NCI-H2107 (cell line): Measurements from ENCODE around the gene EDC3.

Source experiments
- DNase-seq: peaks from one replicate; lab custom pipeline; 2025; lab: John Stamatoyannopoulos, UW

EDC3 gene

DNA sequence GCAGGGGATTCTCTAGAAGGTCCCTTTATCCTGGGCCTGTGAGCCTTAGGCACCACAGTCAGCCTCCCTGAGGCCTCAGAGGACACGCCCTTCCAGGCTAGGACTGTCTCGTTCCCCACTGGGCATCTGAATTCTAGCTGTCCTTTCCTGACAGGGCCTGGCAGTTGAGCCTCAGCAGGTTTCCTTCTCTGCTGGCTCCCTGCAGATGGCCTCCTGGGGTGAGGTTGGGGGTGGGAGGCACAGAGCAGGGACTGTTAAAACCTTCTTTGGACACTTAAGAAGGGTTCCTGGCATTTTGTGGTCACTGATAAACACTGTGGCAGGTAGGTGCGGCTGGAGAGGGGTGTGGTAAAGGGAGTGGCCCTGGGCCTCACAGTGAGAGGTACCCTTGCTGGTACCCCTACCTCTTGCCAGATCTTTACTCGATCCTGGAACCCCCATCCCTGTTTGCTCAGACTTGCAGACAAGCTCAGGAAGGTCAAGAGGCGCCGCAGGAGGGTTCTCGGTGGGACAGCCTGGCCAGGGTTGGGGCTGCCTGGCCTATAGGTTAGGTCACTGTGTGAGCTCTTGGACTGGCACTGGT lies 71.7 kb downstream of the EDC3 start:
- DNase-seq: no peak

DNA sequence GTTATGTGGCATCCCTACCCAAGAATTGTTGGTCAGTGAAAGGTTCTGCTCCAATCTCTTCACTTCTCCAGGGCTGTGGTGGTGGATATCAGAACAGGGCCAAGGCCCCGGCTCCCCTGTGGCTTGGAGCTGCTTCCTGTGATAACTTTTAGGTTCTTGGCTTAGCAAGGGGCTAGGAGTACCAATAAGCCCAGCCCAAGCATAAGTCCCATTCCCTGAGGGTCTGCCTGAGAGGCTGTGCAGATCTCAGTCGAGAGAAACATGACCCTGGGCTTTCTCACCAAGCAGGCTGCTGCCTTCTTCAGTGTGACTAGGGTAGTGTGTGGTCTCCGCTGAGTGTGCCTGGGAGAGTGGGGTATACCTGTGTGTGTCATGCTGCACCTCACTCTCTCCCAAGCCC lies 73.1 kb downstream of the EDC3 start:
- no peak for DNase-seq

DNA sequence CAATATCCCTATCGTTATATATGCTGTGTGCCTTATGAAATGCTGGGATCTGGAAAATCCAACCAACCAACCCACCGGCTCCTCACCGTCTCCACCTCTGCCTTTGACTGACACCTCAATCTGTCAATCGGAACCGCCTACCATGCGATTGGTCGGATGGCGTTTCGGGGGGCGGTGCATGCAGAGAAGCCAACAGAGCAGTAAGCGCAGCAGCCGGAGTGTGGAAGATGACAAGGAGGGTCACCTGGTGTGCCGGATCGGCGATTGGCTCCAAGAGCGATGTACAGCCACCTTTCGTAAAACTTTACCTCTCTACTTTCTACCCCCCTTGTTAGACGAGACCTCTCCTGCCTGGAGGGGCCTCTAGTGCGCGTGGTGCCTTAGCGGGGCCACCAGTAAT lies 73.9 kb downstream of the EDC3 start:
- no peak for DNase-seq

DNA sequence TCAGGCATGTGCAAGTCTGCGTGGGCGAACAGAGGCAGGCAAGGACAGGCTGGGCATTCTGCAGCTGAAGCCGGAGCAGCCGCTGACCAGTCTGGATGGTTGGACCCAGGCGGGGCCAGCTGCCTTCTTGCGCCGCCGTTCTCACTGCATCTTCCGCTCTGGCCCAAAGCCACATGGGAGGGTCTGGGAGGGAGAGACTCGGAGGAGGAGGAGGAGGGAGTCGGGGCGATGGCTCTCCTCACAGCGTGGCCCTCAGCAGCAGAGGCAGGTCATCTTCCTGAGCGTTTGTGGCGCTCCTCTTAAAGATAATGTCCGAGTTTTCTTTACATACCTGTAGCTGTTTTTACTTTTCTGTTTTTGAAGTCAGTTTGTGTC lies 74.3 kb downstream of the EDC3 start:
- DNase-seq: no peak

DNA sequence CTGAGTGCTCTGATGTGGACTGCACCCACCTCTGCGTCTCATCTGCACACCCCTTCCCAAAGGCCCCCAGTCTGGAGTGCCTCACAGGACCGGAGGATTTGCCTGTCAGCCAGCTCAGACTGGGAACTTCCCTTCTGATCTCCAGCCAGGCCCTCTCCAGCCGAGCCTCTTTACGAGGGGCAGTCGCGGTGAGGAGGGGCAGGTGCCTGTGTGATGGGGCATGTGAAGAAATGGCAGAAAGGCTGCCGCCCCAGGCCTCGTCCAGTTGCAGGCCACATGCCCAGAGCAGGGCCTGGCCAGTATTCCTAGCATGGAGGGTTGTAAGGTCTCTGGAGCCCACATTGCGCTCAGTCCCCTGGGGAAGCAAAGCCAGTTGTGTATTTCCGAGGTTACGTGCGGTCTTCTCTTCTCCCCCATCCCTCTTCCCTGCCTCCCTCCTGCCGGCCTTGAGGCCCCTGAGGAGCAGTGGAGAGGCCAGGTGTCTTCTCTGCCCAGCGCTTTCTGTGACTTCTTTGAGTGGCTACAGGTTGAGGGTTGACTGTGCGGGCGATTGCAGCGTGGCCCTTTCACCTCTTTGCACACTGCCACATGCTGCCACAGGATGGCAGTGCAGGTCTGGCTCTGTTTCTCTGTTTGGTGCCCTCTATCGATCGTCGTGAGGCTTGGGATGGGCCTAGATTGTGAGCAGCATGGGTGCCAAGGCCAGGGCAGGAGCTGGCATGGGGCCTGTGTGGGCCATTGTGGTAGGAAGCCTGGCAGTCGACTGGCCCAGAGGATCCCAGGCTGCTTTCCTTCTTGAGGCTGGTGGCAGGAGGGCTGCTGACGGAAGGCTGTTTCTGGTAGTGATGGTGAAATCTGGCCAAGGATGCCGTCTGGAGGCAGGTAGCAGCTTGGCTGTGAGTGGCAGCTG lies 74.9 kb downstream of the EDC3 start:
- DNase-seq: peak; percentile 26

DNA sequence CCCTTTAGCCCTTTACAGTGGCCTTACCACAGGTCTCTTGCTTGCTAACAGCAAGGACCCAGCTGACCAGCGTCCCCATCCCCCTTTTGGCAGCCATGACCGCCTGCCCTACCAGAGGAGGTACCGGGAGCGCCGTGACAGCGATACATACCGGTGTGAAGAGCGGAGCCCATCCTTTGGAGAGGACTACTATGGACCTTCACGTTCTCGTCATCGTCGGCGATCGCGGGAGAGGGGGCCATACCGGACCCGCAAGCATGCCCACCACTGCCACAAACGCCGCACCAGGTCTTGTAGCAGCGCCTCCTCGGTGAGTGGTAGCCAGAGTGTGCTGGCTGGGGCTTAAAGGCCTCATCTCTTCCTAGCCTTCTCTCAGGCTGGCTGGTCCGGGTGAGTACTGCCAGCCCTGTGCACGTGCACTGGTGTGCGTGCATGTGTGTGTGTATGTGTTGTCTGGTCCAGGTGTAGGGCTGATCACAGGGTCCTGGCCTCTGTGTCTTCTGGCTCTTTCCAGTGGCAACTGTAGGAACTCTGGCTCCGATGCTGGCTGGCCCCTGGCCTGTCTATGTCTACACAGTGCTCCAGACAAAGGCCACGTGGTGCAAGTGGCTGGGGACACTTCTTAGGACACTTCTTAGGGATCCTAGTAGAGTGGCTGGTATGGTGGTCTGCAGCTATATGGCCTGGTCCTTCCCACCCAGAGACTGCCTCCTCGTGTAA lies 75.7 kb downstream of the EDC3 start:
- DNase-seq: no peak

DNA sequence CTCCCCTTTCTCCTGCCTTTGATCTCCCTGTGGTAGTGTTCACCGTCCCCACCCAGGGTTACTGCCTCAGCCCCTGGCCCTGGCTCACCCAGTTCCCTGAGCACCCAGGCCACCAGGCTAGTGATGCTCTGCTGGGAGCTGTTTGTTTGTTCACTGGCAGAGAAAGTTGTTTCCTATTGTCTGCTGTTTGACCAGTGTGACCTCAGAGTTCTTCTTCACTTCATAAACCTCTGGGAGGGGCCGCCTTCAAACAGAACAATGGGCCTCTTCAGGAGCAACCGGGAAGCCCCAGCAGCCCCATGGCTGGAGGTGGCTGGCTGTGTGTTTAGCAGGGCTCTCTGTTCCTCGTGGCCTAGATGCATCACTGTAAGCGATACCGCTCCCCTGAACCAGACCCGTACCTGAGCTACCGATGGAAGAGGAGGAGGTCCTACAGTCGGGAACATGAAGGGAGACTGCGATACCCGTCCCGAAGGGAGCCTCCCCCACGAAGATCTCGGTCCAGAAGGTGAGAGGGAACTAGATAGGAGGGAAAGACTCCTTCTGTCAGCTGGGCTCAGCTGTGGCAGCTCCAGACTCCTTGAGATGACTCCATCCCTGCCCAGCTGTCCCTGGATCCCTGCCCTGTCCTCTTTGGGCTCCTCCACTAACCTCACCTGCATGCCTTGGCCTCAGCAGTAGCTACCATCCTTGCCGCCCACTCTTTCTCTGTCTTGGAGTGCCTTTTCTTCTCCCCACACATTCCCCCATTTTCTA lies 76.8 kb downstream of the EDC3 start:
- DNase-seq: no peak

DNA sequence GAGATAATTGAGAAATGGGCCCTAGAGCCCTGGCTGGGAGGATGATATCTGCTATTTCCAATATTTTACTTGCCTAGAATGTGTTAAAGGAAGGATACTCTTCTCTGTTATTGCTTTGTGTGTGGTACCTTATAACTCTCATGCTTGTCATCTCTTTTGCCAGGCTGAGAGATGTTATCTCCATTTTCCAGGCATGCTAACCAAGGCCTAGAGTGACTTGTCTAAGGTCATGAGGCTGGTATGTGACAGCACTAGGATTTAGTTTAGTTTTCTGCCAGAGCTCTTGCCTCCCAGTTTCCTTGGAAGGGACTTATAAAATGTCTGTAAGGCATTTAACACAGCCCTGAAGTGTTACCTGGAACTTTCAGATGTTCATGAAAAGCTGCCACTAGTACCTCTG lies 78.8 kb downstream of the EDC3 start:
- no peak for DNase-seq

DNA sequence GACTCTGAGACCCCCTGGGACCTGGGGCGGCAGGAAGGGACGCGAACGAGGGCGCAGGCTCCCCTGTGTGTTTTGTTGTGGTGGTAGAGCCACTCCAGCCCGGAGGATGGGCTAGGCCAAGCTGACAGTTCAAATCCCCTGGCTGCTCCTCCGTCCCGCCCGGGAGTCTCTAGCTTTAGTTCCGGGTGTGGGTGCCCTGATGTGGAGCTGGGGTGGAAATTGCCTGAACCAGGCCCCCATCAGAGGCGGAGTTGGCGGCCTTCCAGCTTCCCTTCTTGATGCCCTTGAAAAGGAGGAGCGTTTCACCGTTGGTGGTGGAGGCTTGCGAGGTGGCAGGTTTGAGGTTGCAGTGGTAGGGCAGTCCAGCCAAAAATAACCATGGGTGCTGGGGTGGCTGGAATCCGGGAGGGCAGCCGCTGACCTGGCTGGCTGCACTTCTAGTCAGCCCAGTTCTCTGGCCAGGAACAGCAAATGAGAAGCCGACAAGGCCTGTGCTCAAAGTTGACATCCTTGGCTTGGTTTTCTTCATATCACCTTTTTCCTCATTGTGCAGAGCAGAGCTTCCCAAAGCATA lies 79.4 kb downstream of the EDC3 start:
- peak; percentile 7 for DNase-seq

DNA sequence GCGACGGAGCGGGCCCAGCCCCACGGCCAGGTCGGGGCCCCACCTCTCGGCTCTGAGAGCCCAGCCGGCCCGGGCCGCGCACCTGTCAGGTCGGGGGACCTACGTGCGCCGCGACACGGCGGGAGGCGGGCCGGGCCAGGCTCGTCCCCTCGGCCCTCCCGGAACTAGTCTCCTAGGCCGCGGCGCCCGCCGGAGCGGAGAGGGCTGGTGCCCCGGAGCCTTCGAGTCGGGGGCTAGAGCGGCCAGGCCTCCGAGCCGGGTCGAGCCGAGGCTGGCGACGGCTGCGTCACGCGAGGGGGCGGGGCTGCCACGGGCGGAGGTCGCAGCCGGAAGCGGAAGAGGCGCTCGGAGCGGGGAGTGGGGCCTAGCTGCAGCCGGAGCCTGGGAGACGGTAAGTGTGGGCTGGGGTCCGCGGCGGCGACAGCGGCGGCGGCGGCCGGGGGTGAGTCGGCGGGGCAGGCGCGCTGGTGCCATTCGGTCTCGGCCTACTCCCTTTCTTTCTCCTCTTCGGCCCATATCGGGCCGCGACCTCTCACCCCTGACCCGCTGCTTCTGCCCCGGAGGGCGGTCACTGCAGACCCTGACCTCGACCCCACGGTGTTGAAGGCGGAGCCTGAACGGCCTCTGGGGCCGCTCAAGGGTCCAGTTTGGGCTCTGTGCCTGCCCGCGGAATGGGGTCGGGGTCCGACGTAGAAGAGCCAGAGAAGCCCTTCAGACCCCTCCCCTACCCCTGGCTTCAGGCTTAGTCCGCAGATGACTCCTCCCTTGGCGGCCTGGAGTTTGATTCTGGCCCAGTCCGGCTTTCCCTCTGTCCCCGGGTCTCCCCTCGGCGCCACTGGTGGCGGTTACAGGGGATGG lies 80.1 kb downstream of the EDC3 start, which contains the start of gene CLK3:
Gene CLK3, plus strand, starts transcription at position 329 of the 858 bp plus-strand sequence. CDS start 3,361 bp downstream, outside the sequence.
- DNase-seq: peak; percentile 75

DNA sequence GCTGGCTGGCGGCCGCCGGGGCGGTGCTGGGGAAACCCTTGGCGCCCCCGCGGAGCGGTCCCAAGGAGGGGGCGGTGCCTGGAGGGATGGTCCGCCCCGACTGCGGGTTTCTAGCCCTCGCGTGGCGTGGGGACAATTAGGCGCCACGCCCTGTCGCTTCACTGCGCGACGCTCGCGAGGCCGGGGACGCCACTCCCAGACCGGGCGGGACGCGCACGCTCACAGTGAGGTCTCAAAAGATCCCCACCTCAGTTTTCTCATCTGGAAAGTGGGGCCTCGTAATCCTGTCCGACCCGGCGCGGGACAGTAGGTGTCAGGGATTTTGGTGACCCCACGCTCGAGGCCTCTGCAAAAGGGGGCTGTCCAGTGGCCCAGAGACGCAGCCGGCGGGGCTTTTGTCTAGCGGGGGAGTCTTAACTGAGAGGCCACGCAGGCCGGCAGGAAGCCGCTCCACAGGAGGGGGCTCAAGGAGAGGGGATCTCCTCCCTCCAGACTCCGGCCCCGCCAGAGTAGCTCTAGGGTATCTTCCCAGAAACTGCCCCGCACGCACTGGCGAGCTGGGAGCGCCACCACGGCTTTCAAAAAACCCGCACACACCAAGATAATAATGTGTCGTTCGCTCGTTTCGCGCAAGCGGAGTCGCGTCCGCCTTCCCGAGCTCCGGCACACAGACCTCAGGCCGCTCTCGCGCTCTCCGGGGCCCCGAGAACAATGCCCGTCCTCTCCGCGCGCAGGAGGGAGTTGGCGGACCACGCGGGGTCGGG lies 80.9 kb downstream of the EDC3 start:
- DNase-seq: peak; percentile 45

DNA sequence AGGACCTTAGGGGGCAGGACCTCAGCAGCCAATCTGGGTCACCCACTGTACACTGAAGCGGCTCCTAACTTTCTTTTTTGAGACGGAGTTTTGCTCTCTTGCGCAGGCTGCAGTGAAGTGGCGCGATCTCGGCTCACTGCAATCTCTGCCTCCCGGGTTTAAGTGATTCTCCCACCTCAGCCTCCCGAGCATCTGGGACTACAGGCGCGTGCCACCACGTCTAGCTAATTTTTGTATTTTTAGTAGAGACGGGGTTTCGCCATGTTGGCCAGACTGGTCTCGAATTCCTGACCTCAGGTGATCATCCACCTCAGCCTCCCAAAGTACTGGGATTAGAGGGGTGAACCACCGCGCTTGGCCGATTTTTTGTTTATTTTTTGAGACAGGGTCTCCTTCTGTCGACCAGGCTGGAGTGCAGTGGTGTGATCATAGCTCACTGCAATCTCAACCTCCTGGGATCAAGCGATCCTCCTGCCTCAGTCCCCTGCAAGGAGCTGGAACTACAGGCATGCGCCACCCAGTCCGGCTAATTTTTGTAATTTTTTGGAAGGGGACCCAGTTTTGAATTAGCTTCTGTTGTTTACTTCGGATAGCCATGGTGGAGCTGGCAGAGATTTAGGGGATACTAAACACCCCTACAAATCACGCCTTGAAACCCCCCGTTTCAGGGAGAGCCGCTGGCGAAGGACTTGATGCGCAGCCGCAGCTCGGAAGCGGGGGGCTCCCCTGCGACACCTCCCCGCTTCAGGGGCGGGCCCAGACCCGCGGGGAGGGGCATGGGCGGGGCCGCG lies 81.7 kb downstream of the EDC3 start:
- no peak for DNase-seq

DNA sequence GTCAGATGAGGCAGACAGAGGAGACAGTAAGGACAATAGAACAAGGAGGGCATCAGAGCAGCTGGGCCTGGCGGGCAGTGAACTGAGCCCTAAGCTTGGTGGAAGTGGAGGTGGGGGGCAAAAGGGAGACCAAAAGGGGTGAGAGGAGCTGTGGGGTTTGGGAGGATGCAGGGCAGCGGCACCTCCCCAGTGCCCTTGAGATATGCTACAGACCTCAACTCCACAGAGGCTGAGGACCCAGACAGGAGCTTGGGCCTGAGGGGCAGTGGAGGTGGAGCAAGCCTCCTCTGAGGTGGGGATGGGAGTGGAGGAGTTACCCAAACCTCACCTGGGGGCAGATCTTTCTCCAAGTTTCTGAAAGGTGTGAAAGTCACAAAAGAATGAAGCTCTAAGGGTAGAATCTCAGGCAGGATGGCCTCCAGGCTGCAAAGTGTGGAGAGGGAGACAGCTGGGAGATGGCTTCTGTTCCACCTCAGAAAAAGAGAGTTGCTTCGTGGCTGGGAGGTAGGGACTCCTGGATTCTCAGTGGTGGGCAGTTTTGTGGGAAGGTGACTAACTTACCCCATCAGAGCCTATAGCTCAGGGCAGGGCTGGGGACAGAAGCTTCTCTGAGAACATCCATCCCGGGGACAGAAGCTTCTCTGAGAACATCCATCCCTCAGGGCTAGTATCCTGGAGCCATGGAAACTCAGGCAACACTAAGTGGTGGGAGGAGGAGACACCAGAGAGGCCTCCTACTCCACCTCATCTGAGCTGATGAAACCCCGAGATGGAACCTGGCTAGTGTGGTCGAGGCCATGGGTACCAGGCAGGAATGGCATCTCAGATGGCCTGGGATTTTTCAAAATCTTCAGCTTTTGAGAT lies 82.5 kb downstream of the EDC3 start:
- no peak for DNase-seq

DNA sequence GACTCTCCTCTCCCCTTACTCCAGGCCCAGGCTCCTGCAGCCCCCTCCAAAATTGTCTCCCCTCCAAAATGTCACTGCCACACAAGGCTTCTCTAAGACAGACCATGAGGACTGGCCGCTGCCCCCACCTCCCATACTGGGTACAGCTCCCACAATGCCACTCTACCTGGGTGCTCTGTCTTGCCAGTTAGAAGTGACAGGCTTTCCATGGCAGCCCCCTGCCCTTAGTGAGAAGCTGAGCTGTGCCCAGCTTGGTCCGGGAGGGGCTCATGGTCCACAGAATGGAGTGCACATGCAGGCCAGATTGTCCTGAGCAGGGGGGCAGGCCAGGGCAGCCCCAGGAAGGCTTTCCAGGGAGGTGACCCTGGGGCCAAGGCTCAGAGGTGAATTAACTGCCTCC lies 83.1 kb downstream of the EDC3 start:
- no peak for DNase-seq

DNA sequence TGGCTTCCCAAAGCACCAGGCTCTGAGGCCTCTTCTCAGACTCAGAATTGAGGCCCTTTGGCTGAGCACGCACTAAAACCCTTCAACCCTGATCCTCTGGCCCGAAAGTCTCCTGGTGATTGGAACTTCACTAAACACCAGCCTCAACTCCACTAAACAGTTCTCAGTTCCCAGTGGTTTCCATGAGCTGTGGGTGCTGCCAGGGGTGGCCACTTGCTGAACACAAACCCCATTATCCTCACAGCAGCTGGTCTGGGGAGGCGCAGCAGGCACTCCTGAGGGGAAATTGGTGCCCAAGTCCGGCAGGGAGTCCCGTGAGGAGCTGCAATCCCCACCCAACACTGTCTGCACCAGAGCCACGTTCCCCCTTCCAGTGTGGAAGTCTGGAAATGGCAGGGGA lies 84.0 kb downstream of the EDC3 start:
- DNase-seq: no peak

DNA sequence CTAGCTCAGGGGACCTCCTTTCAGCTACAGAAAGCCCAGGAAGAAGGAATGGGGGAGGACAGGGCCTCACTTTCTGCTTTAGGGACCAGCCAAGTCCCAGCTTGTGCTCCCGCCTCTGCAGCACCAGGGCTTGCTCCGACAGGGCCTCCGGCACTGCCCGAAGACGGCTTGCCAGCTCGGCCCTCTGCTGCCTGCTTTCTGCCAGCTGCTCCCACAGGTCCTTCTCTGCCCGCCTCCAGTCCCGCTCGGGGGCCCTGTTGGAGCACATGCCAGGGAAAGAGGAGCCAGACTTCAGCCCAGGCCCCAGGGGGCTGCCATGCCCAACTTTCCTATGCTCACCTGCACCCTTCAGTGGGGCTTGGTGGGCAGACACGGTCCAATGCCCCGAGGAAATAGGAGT lies 84.5 kb downstream of the EDC3 start:
- DNase-seq: no peak

DNA sequence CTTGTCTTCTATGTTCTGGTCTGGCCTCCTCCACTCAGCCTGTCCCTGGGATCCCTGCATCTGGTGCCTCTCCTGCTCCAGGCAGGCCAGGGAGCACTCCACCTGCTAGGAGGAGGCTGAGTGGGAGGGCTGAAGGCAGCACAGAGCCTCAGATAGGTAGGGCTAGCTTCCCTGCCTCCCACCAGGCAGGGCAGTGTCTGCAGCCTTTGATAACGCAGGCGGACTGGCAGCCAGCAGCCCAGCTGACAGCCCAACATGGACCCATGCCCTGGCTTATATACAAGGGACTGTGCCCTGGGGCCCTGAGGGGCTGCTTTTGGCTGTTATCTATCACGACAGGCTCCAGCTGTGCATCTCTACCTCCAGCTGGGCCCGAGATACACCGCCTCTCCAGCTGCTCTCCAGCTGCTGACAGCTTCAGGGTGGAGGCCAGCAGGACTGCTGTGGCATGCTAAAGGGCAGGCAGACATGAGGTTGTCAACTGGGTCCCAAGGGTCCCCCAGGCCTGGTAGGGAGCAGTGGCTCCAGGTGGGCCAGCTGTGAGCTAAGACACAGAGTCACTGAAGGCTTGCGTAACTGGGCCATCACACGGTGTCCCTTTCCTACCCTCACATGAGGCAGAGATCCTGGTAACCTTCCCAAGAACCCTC lies 85.4 kb downstream of the EDC3 start:
- DNase-seq: no peak

DNA sequence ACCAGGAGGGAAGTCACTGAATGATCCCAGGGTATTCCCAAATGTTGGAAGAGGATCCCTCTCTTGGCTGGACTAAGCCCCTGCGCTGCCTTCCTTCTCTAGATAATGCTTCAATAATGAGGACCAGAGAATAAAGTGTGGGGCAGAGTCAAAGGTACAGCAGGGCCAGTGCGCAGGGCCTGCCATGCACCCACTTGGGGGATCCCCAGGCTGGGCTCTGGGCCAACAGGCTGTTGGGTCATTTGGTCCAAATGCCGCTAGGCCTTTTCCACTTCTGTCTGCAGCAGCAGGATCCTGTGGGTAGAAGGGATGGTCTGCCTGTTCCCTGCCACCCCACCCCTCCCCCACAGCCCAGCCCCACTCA lies 85.9 kb downstream of the EDC3 start:
- no peak for DNase-seq
